Hair follicular keratinocyte (primary cell): ENCODE results near the gene PCGF5. TPM values are rescaled to one million over a fixed set of nuclear protein-coding genes. Genes with fewer than 3 reads are reported as not detected.

Source experiments
- total RNA-seq: library from RNA; depleted of rRNA; stranded (reverse); fragments of >200 nt; gene quantifications from 2 replicates; pipeline ENCODE4 v1.2.3, GENCODE V29; 2015

The PCGF5 gene
- 15.4 and 17.3 TPM in 2 replicates for total RNA-seq

DNA sequence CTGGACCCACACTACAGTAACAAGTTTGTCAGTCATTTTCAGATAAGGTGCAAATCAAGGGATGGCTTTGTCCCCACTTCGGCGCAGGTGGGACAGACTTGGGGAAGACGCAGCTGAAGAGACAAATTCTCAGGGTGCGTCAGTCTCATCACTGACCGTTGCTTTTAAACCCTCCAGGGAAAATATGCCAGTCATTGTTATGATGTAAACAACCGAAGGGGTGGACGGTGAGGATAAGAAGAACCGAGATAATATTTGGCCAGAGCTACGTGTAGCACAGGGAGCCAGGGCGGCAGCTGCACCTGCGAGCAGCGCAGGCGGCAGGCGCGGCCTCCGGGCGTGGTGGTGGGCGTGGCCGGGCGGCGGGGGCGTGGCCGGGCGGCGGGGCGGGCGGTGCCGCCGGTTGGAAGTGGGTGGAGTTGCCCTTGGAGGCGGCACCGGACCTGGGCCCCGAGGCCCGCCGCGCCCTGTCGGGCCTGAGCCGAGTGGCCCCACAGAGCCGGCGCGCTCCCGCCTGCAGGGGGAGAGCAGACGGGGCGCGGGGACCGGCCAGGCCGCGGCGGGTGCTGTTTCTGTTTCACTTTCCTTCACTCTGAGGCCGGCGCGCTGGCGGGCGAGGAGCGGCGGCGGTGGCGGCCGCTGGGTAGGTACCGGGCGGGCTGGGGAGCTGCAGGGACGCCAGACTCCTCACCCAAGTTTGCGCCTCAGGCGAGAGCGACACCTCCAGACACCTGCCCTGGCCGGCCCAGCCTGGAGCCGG is at the start of gene PCGF5:
Gene PCGF5, plus strand, starts transcription at position 470 of the 760 bp plus-strand sequence. CDS start 2,209 bp downstream, outside the sequence.

Other genes with a start within 250 kb of the PCGF5 start
- gene HECTD2, start 189.7 kb downstream of the PCGF5 start, total RNA-seq = 2.8 and 4.3 TPM in 2 replicates